Endodermal cell (in vitro differentiated cells): ENCODE results near the gene RNF186. TPM values are rescaled to one million over a fixed set of nuclear protein-coding genes. Genes with fewer than 3 reads are reported as not detected.

ENCODE experiments used
- DNase-seq: peaks from one replicate; pipeline ENCODE4 v3.0.0-alpha.2; 2017
- H3K27ac ChIP-seq: 2 replicates; pipeline ENCODE4 v1.5.1; 2013; ENCODE audit warnings: mild to moderate bottlenecking, low read depth, low read length, moderate library complexity
- H3K27me3 ChIP-seq: 2 replicates; pipeline ENCODE4 v1.6.1; 2013; ENCODE audit warnings: mild to moderate bottlenecking, low read length, moderate library complexity; ENCODE audit not compliant: insufficient read depth, control insufficient read depth, poor library complexity, severe bottlenecking
- H3K36me3 ChIP-seq: 2 replicates; pipeline ENCODE4 v1.7.0; 2013; ENCODE audit warnings: mild to moderate bottlenecking, low read length, moderate library complexity; ENCODE audit not compliant: control insufficient read depth, insufficient read depth
- H3K4me1 ChIP-seq: one replicate; pipeline ENCODE4 v1.7.0; 2013; ENCODE audit warnings: low read length; ENCODE audit not compliant: control insufficient read depth, insufficient read depth
- H3K4me3 ChIP-seq: 2 replicates; pipeline ENCODE4 v1.5.1; 2013; ENCODE audit warnings: mild to moderate bottlenecking, low read length, moderate library complexity
- H3K9ac ChIP-seq: 2 replicates; pipeline ENCODE4 v1.6.1; 2013; ENCODE audit warnings: mild to moderate bottlenecking, low read length, moderate library complexity; ENCODE audit not compliant: poor library complexity, severe bottlenecking; ENCODE audit errors: extremely low read depth
- H3K9me3 ChIP-seq: 2 replicates; pipeline ENCODE4 v1.6.1; 2013; ENCODE audit warnings: mild to moderate bottlenecking, low read length, moderate library complexity; ENCODE audit not compliant: control insufficient read depth
- H3K27ac Mint-ChIP-seq: 2 replicates; pipeline ENCODE4 v1.8.0; 2020; ENCODE audit warnings: mixed read lengths
- H3K27me3 Mint-ChIP-seq: 2 replicates; pipeline ENCODE4 v1.8.0; 2021; ENCODE audit warnings: mild to moderate bottlenecking, mixed read lengths; ENCODE audit not compliant: insufficient read depth
- H3K36me3 Mint-ChIP-seq: 2 replicates; pipeline ENCODE4 v1.8.0; 2020; ENCODE audit warnings: low read depth, mixed read lengths
- H3K4me1 Mint-ChIP-seq: 2 replicates; pipeline ENCODE4 v1.8.0; 2020; ENCODE audit warnings: mixed read lengths
- H3K4me3 Mint-ChIP-seq: 2 replicates; pipeline ENCODE4 v1.8.0; 2020; ENCODE audit warnings: mild to moderate bottlenecking, moderate library complexity, mixed read lengths
- H3K9me3 Mint-ChIP-seq: 2 replicates; pipeline ENCODE4 v1.8.0; 2020; ENCODE audit warnings: mild to moderate bottlenecking, mixed read lengths
- CTCF ChIP-seq: fragments of 200-600 bp; sonication (generic); conservative IDR thresholded peaks from 2 replicates; pipeline ENCODE4 v1.5.0; 2021; ENCODE audit warnings: antibody characterized with exemption, mild to moderate bottlenecking
- WGBS, 2 experiments: methylation state at CpG; one replicate each; pipeline versions ENCODE4 v1.1.5 to v1.1.7; 2013; ENCODE audit warnings: missing lambda C conversion rate in 2 of 2, mixed read lengths in 1 of 2; ENCODE audit not compliant: insufficient coverage in 1 of 2, insufficient read length in 1 of 2; 5-methylcytosine and 5-hydroxymethylcytosine counted together
- total RNA-seq, 2 donors: library from RNA; stranded (reverse); fragmentation: NEBNext Ultra II Directional in 1 of 2; extraction: Animal tissue kit (Norgen Biotek cat#: 25700) in 1 of 2; gene quantifications; 2 replicates in 1 of 2; 3 replicates in 1 of 2; pipeline ENCODE4 v1.2.1, GENCODE V29; 2021

The RNF186 gene
- total RNA-seq, 2 donors from 2014 or later, result not detected

GRCh38 chr1:19768353-19769210, 46.5 kb downstream of the RNF186 start:
- Histone ChIP-seq H3K9me3 (no peaks in the 10 kb centered on the region), H3K27me3 (no peaks in the 10 kb centered on the region), H3K36me3 (no peaks in the 10 kb centered on the region), H3K9ac (no peak overlapping the region), H3K4me3 (no peak overlapping the region), H3K4me1 (peaks cover 16% of the 10 kb centered on the region), H3K27ac (peak overlapping the region; percentile 11)
- peak; percentile 63 for DNase-seq
- Mint-ChIP-seq H3K4me1 (peaks cover 33% of the 10 kb centered on the region), H3K9me3 (no peaks in the 10 kb centered on the region), H3K36me3 (no peaks in the 10 kb centered on the region), H3K27ac (peak overlapping the region; percentile 61), H3K27me3 (no peaks in the 10 kb centered on the region), H3K4me3 (no peak overlapping the region)
- no peak for TF ChIP-seq CTCF
- 54 to 72% methylated on average over 6 to 18 of the region's 18 CpGs for WGBS, 2 experiments

- H3K27ac ChIP-seq, result no peak overlapping the region
- H3K4me1 Mint-ChIP-seq, result peaks cover 33% of the 10 kb centered on the region
- DNase-seq, result peak; percentile 81
- no peaks in the 10 kb centered on the region for H3K9me3 ChIP-seq
- no peaks in the 10 kb centered on the region for H3K27me3 ChIP-seq
- no peak for TF ChIP-seq CTCF
- H3K4me3 Mint-ChIP-seq, result no peak overlapping the region
- 43 to 64% methylated on average over 5 to 10 of the region's 10 CpGs for WGBS, 2 experiments
- H3K27me3 Mint-ChIP-seq, result no peaks in the 10 kb centered on the region
- no peak overlapping the region for H3K4me3 ChIP-seq
- no peak overlapping the region for H3K27ac Mint-ChIP-seq
- H3K36me3 ChIP-seq, result no peaks in the 10 kb centered on the region
- H3K9ac ChIP-seq, result no peak overlapping the region
- no peaks in the 10 kb centered on the region for H3K9me3 Mint-ChIP-seq
- H3K36me3 Mint-ChIP-seq, result no peaks in the 10 kb centered on the region
- peaks cover 16% of the 10 kb centered on the region for H3K4me1 ChIP-seq
Measured at GRCh38 chr1:19765623-19766022, 49.5 kb downstream of the RNF186 start.

- Histone ChIP-seq H3K36me3 (no peaks in the 10 kb centered on the region), H3K4me1 (peaks cover 16% of the 10 kb centered on the region), H3K9ac (no peak overlapping the region), H3K27me3 (no peaks in the 10 kb centered on the region), H3K9me3 (no peaks in the 10 kb centered on the region), H3K4me3 (no peak overlapping the region), H3K27ac (no peak overlapping the region)
- TF ChIP-seq CTCF, result no peak
- H3K27me3 Mint-ChIP-seq, result peaks cover 2% of the 10 kb centered on the region
- 72 to 86% methylated on average over 2 to 5 of the region's 5 CpGs for WGBS, 2 experiments
- no peaks in the 10 kb centered on the region for H3K9me3 Mint-ChIP-seq
- DNase-seq, result no peak
- no peaks in the 10 kb centered on the region for H3K36me3 Mint-ChIP-seq
- H3K27ac Mint-ChIP-seq, result no peak overlapping the region
- H3K4me1 Mint-ChIP-seq, result peaks cover 32% of the 10 kb centered on the region
- no peak overlapping the region for H3K4me3 Mint-ChIP-seq
Measured at GRCh38 chr1:19764848-19765247, 50.2 kb downstream of the RNF186 start.

Other genes with a start within 250 kb of the RNF186 start
- 10 to 100 TPM; 13.7 to 32.4 TPM for gene NBL1, start 171.0 kb downstream of the RNF186 start, total RNA-seq
- gene HTR6, start 150.4 kb downstream of the RNF186 start, total RNA-seq, result under 1 TPM in 1 of 2 donors, not detected in 1; 0.31 TPM
- 1 to 10 TPM; 6.2 to 6.6 TPM for gene TMCO4, start 15.4 kb downstream of the RNF186 start, total RNA-seq
- gene OTUD3, start 67.1 kb upstream of the RNF186 start, total RNA-seq, result 10 to 100 TPM; 14.5 to 25.0 TPM
- gene PLA2G2E, start 108.3 kb upstream of the RNF186 start, total RNA-seq, result not detected
- gene PLA2G2A, start 164.3 kb upstream of the RNF186 start, total RNA-seq, result 1 to 10 TPM in 1 of 2 donors, not detected in 1; 1.0 TPM